Measurements from ENCODE around the gene NHLH2. TPM values are rescaled to one million over a fixed set of nuclear protein-coding genes. Genes with fewer than 3 reads are reported as not detected.

NHLH2 gene
- total and polyA plus RNA-seq, 10 of the 15 experiments (the other 5 are each of a cell fraction or from before 2014, with no cell fraction given), result 0.01 to 0.08 (median 0.05) TPM; not detected in 6

- Histone ChIP-seq H3K4me3 (no peak overlapping the region), H3K27ac (ENCODE audit: control insufficient read depth, insufficient read depth) (no peak overlapping the region), H3K36me3 (ENCODE audit: control insufficient read depth in 2 of 2, insufficient read depth in 2 of 2, low read length in 1 of 2) (no peaks in the 10 kb centered on the region), H3K27me3 (replicated peaks in 1 of 2; ENCODE audit: control insufficient read depth in 2 of 2, insufficient read depth in 2 of 2, low read length in 1 of 2) (no peaks in the 10 kb centered on the region; a peak in 1 of 4 replicates), H3K79me2 (ENCODE audit: control insufficient read depth, insufficient read depth, low read length) (no peaks in the 10 kb centered on the region), H4K20me1 (ENCODE audit: control insufficient read depth, insufficient read depth) (no peaks in the 10 kb centered on the region), H2AFZ (ENCODE audit: control insufficient read depth, low read depth, low read length) (no peak overlapping the region), H3K4me1 (ENCODE audit: control insufficient read depth, insufficient read depth, low read length) (no peaks in the 10 kb centered on the region), H3K9me3 (replicated peaks; ENCODE audit: control insufficient read depth, insufficient read depth, low read length) (no peaks in the 10 kb centered on the region), H3K9ac (ENCODE audit: control insufficient read depth, insufficient read depth, low read length) (no peak overlapping the region), H3K4me2 (ENCODE audit: control insufficient read depth, insufficient read depth) (no peak overlapping the region)
- WGBS (ENCODE audit: insufficient coverage, insufficient replicate concordance, low lambda C conversion rate, missing lambda C conversion rate), result 4% methylated on average over 3 of the region's 3 CpGs
- ChIA-PET SMC1A (ENCODE audit: uncharacterized antibody, unreplicated experiment) (no interaction called here), POLR2A (no interaction called here), CTCF (no interaction called here), RAD21 (ENCODE audit: unreplicated experiment) (no interaction called here)
- no TSS peak for BruUV-seq (replicated peaks)
- ATAC-seq, result no peak
- in situ Hi-C loops (cut with MboI), result no loop called here
- no peak for FAIRE-seq
- DNase-seq (ENCODE audit: low read depth, low spot score), result no peak
- TF ChIP-seq BCLAF1 (IDR thresholded peaks at IDR 0.05), result no peak
- TF ChIP-seq BRCA1 (IDR thresholded peaks at IDR 0.05; ENCODE audit: low read depth, low read length), result no peak
- no peak for TF ChIP-seq BCL11A (IDR thresholded peaks at IDR 0.05; ENCODE audit: low read depth, low read length)
- no peak for TF ChIP-seq RB1 (IDR thresholded peaks at IDR 0.05; ENCODE audit: borderline replicate concordance)
- intact Hi-C loops (cut with micrococcal nuclease; ENCODE audit: unreplicated experiment), result no loop called here
Observed at GRCh38 chr1:115815694-115816093, 25.2 kb downstream of the NHLH2 start.

Measured in GM12878 (cell line).